NCI-H510A treated with DMSO at 0.1 percent for 48 hours (cell line): ENCODE results near the gene GPR4.
"Not testable (repeated sequence)": the region's sequence is repeated elsewhere in the genome, so short reads cannot be mapped to it uniquely, and the experiment has no call there.

ENCODE experiments used
- DNase-seq: peaks from one replicate; lab custom pipeline; 2025; lab: John Stamatoyannopoulos, UW

The GPR4 gene

DNA sequence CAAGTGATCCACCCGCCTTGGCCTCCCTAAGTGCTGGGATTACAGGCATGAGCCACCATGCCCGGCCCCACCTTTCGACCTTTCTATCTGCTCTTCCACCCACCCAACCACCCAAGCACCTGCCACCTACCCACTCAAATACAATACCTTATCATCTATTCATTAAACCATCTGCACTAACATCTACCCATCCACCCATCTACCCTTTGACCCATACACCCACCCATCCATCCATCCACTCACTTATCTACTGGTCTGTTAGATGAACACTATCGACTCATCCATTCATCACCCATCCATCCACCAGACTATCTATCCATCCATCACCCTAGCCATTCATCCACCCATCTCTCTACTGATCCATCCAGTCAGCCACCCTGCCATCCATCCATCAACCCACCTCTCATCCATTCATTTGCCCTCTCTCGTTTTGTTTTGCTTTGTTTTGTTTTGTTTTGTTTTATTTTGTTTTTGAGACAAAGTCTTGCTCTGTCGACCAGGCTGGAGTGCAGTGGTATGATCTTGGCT lies 20.0 kb upstream of the GPR4 start:
- DNase-seq = no peak

GRCh38 chr19:45621389-45621788 lies 19.4 kb upstream of the GPR4 start:
- DNase-seq = no peak

GRCh38 chr19:45616704-45617017 lies 14.6 kb upstream of the GPR4 start:
- no peak for DNase-seq

DNA sequence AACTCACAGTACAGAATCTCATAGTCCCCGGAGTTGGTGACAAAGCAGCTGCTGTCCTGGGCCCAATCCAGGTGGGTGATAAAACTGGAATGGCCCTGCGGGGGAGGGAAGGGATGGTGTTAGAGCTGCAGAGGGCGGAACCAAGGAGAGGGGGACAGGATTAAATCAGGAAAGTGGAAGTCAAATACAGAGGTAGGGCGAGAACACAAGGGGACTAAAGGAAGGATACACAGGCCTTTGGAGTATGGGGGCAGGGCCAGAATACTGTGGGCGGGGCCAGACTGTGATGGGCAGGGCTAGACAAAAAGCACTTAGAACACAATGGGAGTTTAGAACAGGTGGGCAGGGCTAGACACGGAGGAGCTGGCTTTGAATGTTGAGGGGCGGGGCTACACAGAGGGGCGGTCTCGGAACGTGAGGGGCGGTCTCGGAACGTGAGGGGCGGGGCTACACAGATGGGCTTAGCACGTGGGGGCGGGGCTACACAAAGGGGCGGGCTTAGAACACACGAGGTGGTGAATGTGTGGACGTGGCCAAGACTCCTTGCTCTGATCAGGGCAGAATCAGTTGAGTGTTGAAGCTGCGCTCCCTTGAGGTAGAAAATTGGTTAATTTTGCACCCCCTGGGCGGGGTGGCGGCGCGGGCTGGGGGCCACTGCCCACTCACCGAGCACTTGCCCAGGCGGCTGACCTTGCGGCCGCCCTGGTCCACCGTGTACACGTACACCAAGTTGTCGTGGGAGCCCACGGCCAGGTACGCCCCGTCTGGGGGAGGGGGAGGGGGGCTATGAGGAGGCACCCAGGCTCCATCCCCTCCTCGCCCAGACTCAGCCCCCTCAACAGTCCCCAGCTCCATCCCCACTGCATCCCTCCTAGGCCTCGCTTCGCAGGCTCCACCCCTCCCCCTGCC lies 14.0 kb upstream of the GPR4 start:
- DNase-seq = peak; percentile 22

DNA sequence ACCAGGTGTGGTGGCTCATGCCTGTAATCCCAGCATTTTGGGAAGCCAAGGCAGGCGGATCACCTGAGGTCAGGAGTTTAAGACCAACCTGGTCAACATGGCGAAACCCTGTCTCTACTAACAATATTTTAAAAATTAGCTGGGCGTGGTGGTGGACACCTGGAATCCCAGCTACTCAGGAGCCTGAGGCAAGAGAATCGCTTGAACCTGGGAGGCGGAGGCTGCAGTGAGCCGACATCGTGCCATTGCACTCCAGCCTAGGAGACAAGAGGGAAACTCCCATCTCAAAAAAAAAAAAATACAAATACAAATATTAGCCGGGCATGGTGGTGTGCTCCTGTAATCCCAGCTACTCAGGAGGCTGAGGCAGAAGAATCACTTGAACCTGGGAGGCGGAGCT lies 13.0 kb upstream of the GPR4 start:
- not testable (repeated sequence) for DNase-seq

DNA sequence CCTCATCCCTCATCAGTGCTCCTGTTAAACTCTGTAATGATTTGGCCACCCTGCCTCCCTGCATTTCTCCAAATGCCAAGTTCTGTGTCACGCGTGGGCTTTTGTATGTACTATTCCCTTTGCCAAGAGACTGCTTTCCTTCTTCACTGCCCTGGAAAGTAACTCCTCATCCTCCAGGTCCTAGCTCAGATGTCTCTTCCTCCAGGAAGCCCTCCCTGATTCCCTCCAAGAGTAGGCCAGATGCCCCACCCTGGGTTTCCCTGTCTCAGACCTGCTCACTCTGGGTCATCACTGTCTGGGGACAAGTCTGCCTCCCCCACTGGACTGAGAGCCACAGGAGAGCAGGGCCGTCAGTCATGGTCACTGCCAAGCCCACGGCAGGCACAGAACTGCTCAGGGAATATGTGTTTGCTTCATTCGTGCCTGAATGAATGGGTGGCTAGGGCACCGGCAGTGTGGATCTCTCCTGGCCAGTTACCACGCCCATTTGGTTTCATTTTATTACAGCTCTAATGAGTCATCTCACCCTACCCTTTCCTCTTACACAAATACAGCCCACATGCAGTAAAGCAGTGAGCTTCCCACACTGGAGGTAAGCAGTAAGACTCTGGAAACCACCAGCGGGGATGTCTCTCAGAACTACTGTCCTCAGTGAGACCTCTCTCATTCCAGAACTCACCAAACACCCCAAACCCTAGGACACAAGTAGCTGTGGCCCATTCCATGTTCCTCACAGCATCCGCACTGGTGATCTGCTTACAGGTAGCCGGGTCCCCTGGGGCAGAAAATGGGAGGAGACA lies 12.1 kb upstream of the GPR4 start:
- DNase-seq = no peak

GRCh38 chr19:45608948-45609347 lies 6.9 kb upstream of the GPR4 start:
- DNase-seq = no peak

GRCh38 chr19:45607071-45608029 lies 5.3 kb upstream of the GPR4 start:
- DNase-seq = peak; percentile 77

DNA sequence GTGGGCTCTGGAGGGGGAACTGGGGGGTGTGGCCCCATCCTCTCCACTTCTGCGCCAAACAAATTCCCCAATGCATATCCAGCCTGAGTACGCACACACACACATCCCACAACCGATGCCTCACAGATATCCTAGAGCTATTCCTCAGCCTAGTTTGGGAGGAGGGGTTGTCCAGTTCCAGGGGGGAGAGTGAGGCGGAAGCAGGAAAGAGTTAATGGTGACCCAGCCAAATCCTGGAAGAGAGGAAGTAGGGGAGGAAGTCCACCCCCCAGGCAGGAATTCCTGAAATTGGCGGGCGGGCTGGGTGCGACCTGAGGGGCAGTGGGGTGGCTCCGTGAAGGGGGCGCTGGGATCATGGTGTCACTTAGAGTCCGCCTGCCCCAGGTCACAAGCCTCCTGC lies 897 bp downstream of the GPR4 start:
- no peak for DNase-seq

DNA sequence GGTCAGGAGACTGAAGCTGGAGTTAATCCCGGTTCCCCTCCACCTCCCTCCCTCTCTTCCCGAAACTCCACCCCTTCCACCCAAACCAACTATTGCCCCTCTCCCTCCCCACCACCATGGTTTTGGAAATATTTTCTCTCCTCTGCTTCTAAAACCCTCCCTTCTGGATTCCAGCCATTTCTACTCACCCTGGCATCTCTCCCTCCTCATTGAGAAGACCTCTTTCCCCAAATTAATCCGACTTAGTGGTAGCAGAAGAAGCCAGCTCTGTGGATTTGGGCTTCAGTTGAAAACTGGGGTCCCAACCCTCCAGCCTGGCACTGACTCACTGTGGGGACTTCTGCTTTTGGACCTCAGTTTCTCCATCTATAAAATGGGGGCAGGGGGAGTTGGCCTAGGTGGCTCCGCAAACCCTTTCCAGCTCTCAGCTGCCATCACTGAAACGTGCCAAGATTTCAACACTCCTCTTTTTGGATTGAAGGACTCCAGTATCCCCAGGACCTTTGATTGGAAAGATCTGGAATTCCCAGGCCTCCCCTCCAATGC lies 1.6 kb downstream of the GPR4 start:
- DNase-seq = no peak

- DNase-seq = no peak
Observed at GRCh38 chr19:45599286-45599685, 2.7 kb downstream of the GPR4 start.

- no peak for DNase-seq
Observed at GRCh38 chr19:45598267-45599001, 3.6 kb downstream of the GPR4 start.

DNA sequence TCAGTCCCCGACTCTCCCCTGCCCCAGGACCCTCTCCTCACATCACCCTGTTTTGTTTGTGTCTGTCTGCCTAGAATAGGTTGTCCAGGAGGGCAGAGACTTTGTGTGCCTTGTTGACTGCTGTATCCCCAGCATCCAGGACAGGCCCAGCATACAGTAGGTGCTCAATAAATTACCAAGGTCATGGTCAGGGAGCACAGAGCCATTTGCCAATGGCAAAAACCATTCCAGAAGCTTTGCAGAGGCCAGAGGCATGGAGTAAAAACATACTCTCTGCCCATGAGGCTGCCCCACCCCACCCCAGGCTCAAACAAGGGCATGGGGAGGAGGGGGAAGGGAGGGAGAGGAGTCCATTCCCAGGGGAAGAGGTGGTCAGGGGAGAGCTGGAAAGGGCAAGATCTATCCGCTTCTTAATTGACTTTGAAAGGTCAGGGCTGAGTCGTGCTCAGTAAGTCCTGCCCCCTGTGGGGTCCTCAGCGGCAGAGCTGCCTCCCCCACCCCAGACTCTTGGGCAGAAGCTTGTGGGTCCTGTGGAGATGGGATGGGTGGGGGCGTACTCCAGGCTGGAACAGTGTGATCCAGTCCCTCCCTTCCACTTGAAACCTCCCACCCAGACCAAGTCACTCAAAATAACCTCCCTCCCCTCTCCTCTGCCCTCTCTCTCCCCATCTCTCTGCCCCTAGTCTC lies 4.4 kb downstream of the GPR4 start:
- DNase-seq = no peak

DNA sequence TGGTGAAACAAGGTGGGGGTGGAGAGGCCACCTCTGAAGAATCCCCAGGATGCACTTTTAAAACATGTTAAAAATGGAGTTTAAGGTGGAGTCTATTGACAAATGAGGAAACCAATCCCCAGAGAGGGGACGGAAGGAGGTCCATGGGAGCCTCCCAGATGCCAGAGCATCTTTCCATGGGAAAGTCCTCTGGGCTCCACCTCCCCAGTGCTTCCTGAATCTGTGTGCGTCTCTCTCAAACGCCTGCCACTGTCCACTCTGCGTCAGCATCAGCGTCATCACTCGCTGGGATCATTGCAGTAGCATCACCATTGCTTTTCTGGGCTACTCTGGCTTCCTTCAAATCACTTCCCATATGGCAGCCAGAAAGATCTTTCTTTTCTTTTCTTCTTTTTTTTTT lies 6.2 kb downstream of the GPR4 start:
- DNase-seq = no peak

DNA sequence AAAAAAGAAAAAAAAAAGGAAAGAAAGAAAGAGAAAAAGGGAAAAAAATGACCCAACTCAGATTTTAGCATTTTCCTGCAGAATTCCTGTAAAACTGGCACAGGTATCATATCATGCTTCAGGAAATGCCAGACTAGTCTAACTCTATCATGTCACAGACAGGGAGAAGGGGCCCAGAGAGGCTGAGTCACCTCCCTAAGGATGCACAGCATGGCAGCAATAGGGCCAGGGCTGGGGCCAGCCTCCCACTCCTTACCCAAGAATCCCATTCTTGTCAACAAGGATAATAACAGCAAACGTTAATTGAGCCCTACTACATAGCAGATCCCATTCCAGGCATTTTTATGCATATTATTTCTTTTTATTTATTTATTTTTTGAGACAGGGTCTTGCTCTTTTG lies 8.5 kb downstream of the GPR4 start:
- no peak for DNase-seq

DNA sequence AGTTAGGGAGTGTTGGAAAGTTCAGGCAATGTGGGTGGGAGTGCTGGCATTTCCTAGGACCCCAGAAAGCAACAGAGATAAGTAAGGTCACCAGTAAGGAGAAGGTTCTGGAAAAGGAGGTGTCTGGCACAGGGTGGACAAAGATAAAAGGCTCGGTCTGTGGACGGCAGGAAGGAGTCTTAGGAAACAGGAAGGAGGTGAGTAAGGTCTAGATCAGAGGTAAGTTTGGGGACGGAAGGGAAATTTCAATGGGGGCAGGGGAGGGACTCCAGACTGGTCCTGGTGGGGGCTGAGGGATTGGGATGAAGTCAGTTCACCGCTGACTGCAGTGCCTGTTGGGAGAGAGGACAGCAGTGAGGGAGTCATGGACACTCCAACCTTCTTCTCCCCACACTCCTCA lies 9.6 kb downstream of the GPR4 start:
- DNase-seq = no peak

DNA sequence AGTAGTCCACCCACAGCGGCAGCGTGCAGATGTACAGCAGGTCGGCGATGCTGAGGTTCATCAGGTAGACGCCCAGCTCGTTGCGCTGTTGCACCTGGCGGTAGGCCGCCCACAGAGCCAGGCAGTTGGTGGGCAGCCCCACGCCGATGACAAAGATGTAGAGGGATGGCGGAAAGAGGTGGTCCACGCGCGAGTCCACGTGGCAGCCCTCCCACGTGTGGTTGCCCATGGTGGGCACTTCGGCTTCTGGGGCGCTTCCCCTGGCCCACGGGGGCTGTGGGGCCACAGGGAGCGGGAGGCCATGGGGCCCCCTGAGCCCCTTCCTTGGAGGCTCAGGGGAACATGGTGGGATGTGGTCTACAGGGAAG lies 10.4 kb downstream of the GPR4 start:
- DNase-seq = no peak

DNA sequence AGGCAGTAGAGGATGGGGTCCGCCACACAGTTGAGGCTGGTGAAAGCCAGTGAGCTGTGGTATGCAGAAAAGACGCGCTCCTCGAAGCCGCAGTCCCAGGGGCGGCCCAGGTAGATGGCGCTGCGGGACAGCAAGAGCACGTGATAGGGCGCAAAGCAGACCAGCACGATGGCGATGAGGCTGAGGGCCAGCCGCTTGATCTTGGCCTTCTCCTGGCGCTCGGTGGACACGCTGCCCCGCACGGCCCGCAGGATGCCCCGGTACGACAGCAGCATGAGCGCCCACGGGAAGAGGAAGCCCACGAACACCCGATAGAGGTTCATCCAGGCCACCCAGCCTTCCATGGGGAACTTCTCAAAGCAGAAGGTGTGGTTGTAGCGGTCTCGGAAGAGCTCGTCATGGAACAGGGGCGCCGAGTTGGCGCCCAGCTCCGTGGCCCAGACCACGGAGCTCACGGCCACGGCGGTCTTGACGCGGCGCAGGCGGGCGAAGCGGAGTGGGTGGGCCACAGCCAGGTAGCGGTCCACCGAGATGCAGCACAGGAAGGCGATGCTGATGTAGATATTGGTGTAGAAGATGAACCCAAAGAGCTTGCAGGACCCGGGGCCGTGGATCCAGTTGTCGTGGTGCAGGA lies 10.9 kb downstream of the GPR4 start:
- DNase-seq = peak; percentile 70

GRCh38 chr19:45590300-45591003 lies 11.6 kb downstream of the GPR4 start:
- no peak for DNase-seq
